ENCODE measurements around the gene TIAM1. TPM values are rescaled to one million over a fixed set of nuclear protein-coding genes. Genes with fewer than 3 reads are reported as not detected.

TIAM1 gene
- total and polyA plus RNA-seq, 12 donors: 6.5 to 33.3 (median 15.9) TPM

- no peak for TF ChIP-seq POLR2A (IDR thresholded peaks at IDR 0.05)
- no peak for TF ChIP-seq CTCF (IDR thresholded peaks at IDR 0.05)
- H3K4me3 ChIP-seq: peak overlapping the region in 1 of 4 donors; percentile 32
- H3K27ac ChIP-seq: peak overlapping the region in 1 of 5 donors; percentile 54
- intact Hi-C loops (cut with DNase I): no loop called here
- no peaks in the 10 kb centered on the region for H3K27me3 ChIP-seq
- WGBS, 4 donors: 53 to 63% (median 59%) methylated on average over 3 of the region's 3 CpGs
- no peaks in the 10 kb centered on the region for H3K4me1 ChIP-seq (replicated peaks in 1 of 2)
- H3K9me3 ChIP-seq (replicated peaks in 1 of 3): no peaks in the 10 kb centered on the region
- H3K36me3 ChIP-seq (replicated peaks in 1 of 2): no peaks in the 10 kb centered on the region
- no peak for DNase-seq
Measured at GRCh38 chr21:31145274-31145673, 198.8 kb downstream of the TIAM1 start.

DNA sequence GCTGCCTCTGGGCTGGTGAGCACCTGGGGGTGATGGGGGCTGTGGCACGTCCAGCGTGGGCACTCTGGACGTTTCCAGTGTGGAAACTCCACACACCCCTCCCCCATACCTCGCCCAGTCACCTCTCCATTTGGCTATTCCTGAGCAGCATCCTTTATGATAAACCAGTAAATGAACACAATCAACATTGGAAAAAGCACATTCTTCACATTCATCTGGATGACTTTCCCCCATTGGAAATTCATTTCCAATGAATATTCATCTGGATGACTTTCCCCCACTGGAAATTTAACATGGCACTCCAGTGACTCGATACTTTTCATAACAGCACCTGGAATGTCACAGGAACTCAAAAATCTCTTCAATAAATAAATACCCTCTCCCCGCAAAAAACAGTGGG lies 201.0 kb downstream of the TIAM1 start:
- peaks cover 0 to 3% of the 10 kb centered on the region in 2 donors for H3K4me1 ChIP-seq (replicated peaks in 1 of 2)
- intact Hi-C loops (cut with DNase I): no loop called here
- no peak overlapping the region for H3K4me3 ChIP-seq
- H3K27me3 ChIP-seq: no peaks in the 10 kb centered on the region
- H3K36me3 ChIP-seq (replicated peaks in 1 of 2): no peaks in the 10 kb centered on the region
- DNase-seq: no peak
- 81 to 89% (median 85%) methylated on average over 6 of the region's 6 CpGs for WGBS, 4 donors
- TF ChIP-seq POLR2A (IDR thresholded peaks at IDR 0.05) (no peak), CTCF (IDR thresholded peaks at IDR 0.05) (no peak)
- H3K9me3 ChIP-seq (replicated peaks in 1 of 3): no peaks in the 10 kb centered on the region
- H3K27ac ChIP-seq: no peak overlapping the region

GRCh38 chr21:31142600-31142999 lies 201.5 kb downstream of the TIAM1 start:
- TF ChIP-seq POLR2A (IDR thresholded peaks at IDR 0.05) (no peak), CTCF (IDR thresholded peaks at IDR 0.05) (peak in 1 of 6 experiments; percentile 8)
- 72 to 83% (median 76%) methylated on average over 6 to 7 of the region's 7 CpGs for WGBS, 4 donors
- intact Hi-C loops (cut with DNase I): no loop called here

GRCh38 chr21:31141389-31142000 lies 202.6 kb downstream of the TIAM1 start:
- Histone ChIP-seq H3K27ac (peak overlapping the region in 1 of 5 donors; percentile 17), H3K27me3 (no peaks in the 10 kb centered on the region), H3K4me1 (replicated peaks in 1 of 2) (peaks cover 0 to 3% of the 10 kb centered on the region in 2 donors), H3K4me3 (no peak overlapping the region), H3K9me3 (replicated peaks in 1 of 3) (no peaks in the 10 kb centered on the region), H3K36me3 (replicated peaks in 1 of 2) (no peaks in the 10 kb centered on the region)
- DNase-seq: no peak
- TF ChIP-seq CTCF (IDR thresholded peaks at IDR 0.05) (no peak), POLR2A (IDR thresholded peaks at IDR 0.05) (no peak)
- intact Hi-C loops (cut with DNase I): no loop called here
- 67 to 76% (median 69%) methylated on average over 11 of the region's 11 CpGs for WGBS, 4 donors

More at GRCh38 chr21:31142600-31142999, 201.5 kb downstream of the TIAM1 start:
- Histone ChIP-seq H3K27ac (no peak overlapping the region), H3K9me3 (replicated peaks in 1 of 3) (no peaks in the 10 kb centered on the region), H3K4me3 (no peak overlapping the region), H3K36me3 (replicated peaks in 1 of 2) (no peaks in the 10 kb centered on the region), H3K4me1 (replicated peaks in 1 of 2) (peaks cover 0 to 3% of the 10 kb centered on the region in 2 donors), H3K27me3 (no peaks in the 10 kb centered on the region)
- no peak for DNase-seq

Measured in adrenal gland (tissue), 12 donors.